Stimulated activated CD8-positive, alpha-beta memory T cell treated with anti-CD3 and anti-CD28 coated beads, Interleukin-7, amount 100 ng/mL, for 4 hours (primary cell): ENCODE measurements around the gene FAM124B.

Experiments used
- DNase-seq, 2 donors: peaks; one replicate each; pipeline ENCODE4 v3.0.0-alpha.2; 2020; ENCODE audit warnings: low read depth in 2 of 2

FAM124B gene

DNA sequence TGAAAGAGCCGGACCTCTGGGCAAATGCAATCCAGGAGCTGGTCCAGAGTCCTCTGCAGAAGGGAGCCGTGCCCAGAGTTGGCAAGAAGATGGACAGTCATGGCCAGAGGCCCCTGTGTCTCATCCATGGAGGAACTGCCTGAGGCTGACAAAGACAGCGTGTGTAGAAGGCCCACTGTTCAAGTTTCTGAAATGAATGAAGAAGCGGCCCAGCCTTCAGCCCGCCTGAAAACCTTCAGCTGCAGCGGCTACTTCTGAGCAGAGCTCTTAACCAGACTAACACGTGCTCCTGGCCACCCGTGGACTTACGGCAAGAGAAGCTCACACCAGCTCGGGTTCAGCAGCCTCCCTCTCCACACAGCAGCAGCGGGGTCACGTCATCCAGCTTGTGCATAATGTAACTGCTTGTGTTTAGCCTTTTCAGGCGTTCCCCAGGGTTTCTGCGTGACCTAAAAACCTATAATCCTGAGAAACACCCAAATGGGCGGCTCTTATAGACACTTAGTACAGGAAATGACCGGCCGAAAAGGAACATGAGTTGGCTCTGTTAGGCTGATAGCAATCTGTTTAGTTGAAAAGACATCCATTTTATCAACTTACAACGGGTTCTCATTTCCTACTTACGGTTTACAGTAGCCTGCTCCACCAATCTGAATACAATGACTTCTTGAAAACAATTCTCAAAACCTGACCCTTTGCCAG lies at the start of gene FAM124B:
Gene FAM124B (minus strand): TSS at position 467 of the 702 bp plus-strand sequence. CDS start 339 bp downstream, at position 128.
- DNase-seq, result peak in 1 of 2 donors; percentile 12

GRCh38 chr2:224449212-224450147 lies 47.6 kb upstream of the FAM124B start:
- no peak for DNase-seq

DNA sequence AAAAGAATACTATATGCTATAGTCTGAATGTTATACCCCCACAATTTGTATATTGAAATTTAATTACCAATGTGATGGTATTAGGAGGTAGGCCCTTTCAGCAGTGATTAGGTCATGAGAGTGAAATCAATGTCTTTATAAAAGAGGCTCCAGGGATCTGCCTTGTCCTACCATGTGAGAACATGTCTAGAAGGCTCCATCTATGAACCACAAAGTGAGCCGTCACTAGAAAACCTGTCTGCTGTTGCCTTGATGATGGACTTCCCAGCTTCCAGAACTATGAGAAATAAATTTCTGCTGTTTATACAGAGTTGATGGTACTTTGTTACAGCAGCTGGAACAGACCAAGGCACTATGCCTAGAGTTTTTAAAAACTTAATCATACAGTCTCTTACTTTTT lies 46.3 kb upstream of the FAM124B start:
- no peak for DNase-seq

DNA sequence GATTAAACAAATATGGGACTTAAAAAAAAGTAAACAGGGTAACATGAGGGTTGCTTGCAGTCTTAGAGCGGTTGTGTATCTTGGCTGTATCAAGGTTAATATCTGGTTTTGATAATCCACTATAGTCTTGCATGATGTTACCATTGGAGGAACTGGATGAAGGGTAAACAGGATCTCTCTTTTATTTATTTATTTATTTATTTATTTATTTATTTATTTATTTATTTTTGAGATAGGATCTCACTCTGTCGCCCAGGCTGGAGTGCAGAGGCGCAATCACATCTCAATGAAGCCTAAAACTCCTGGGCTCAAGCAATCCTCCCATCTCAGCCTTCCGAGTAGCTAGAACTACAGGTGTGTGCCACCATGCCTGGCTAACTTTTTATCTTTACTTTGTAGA lies 42.9 kb upstream of the FAM124B start:
- DNase-seq, result no peak

DNA sequence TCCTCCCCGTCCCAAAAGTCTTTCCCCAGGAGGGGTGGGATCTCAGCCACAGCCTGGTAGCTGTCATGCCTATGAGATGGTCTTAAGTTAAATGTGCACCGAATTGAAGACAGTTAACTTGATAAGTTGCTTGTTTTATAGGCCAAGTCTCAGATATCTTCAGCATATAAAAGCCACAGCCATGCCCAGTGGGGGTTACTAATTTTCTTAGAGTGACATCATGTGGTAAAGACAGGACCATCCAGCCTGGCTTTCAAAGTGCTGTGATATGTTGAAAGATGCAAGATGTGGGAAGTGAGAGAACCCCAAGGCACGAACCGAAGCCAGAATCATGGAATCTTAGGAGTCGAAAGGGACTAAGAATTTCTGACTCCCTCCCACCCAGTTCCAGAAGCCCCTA lies 42.1 kb upstream of the FAM124B start:
- no peak for DNase-seq

- no peak for DNase-seq
Observed at GRCh38 chr2:224442071-224442967, 40.4 kb upstream of the FAM124B start.

GRCh38 chr2:224440988-224441387 lies 39.1 kb upstream of the FAM124B start:
- no peak for DNase-seq

GRCh38 chr2:224438726-224439125 lies 36.8 kb upstream of the FAM124B start:
- no peak for DNase-seq

GRCh38 chr2:224436634-224437033 lies 34.7 kb upstream of the FAM124B start:
- no peak for DNase-seq

DNA sequence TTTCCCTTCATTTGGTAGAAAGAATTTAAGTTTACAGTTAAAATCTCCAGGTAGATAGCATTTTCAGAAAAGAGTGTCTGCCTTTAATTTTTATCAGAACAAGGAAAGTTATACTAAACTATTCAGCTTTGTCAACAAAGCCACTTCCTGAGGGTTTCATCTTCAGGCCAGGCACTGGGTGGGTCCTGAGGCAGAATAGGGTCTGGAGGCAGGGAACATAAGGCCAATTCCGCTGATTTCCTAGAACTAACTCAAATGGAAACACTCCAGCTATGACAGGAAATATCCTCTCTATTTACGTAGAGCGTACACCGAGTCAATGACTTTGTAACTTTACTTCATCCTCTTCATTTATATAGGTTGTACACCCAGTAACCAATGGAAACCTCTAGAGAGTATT lies 32.7 kb upstream of the FAM124B start:
- no peak for DNase-seq

DNA sequence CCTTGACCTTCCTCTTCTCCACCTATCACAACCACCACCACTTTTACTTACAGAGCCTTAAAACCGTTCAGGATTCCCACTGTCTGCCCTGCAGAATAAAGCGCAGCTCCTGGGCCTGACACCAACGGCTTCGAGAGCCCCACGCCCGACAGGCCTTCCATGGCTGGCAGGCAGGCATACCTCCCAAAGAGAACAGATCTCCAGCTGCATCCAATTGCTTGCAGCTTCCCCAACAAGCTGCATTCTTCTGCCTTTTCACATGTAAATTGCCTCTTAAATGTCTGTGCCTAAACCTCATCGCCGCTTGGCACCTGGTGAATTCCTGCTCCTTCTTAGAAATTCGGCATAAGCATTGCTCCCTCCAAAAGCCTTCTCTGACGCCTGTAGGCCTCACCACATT lies 31.5 kb upstream of the FAM124B start:
- DNase-seq, result no peak

DNA sequence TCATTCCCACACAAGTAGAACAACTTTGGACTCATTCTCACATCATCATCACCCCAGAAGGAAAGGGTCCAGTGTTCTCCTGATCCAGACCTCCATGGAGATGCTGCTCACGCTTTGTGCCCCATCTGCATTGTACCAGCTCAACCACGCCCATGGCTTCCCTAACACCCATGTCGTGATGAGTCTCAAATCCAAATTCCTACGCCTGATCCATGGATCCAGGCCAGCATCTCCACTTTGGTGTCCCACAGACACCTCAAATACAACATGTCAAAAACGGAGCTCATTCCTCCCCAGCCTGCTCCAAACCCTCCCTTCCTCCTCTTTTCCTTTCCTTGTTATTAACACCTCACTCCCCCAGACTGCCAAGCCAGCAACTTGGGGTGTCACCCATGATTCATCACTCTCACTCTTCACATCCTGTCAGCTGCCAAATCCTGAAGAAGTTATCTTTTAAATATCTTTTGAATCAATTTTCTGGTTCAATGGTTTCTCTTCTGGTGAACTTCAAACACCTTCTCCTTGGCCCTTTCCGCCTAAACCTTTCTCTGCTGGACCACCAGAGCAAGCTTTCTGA lies 30.2 kb upstream of the FAM124B start:
- DNase-seq, result no peak

- DNase-seq, result no peak
Observed at GRCh38 chr2:224429441-224429810, 27.5 kb upstream of the FAM124B start.

GRCh38 chr2:224428787-224429440 lies 27.0 kb upstream of the FAM124B start:
- no peak for DNase-seq

DNA sequence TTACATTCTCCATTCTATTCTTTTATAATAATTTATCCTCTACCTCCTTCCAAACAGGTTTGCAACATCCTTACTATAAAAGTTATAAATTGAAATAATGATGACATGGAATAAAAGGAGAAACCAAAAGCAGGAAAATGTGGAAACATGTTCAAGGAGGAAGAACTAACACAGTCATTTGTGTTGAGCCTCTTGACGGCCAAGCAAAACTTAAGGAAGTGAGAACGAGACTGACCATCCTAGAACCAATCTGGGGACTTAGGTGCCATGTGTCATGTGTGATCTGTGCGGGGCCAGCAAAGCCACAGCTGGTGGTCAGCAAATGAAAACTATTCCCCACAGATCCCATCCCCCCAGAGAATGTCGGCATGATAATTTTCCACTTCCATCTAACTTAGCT lies 25.6 kb upstream of the FAM124B start:
- DNase-seq, result no peak

- DNase-seq, result no peak
Observed at GRCh38 chr2:224426656-224427055, 24.7 kb upstream of the FAM124B start.

GRCh38 chr2:224421065-224421464 lies 19.2 kb upstream of the FAM124B start:
- no peak for DNase-seq

DNA sequence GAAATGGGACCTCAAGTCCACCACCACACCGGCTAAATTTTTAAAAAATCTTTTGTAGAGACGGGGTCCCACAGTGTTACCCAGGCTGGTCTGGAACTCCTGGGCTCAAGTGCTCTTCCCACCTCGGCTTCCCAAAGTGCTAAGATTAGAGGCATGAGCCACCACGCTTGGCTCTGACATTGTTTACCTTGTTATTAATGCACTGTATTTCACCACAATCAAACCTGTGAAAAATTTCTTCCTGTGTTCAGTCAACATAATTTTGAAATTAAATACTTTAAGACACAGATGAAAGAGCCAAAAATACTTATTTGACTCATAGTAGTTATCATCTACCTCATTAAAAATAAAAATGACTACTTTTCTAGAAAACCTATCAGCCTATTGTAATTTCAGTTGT lies 16.0 kb upstream of the FAM124B start:
- DNase-seq, result no peak

DNA sequence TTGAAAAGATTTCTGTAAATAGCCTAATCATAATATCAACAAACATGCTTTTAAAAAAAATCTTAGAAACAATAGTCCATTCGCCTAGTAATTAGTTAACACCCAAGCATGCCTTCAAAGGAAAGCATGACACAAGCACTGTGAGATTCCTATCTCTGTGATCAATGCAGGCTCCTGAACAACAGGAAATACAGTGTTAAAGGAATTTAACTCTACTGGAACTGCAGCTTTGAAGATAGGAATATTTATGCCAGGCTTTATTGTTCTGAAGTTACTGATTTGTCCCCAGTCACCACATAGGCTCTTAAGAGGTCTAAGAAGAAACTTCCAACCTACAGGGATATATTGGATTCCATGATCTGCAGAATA lies 15.4 kb upstream of the FAM124B start:
- no peak for DNase-seq

GRCh38 chr2:224416656-224417360 lies 14.9 kb upstream of the FAM124B start:
- DNase-seq, result no peak

GRCh38 chr2:224413381-224413780 lies 11.5 kb upstream of the FAM124B start:
- DNase-seq, result no peak
